ENCODE measurements around the gene YPEL2. TPM values are rescaled to one million over a fixed set of nuclear protein-coding genes. Genes with fewer than 3 reads are reported as not detected.

The YPEL2 gene
- polyA plus RNA-seq, 3 donors, result 21.5 to 63.1 (median 25.1) TPM

DNA sequence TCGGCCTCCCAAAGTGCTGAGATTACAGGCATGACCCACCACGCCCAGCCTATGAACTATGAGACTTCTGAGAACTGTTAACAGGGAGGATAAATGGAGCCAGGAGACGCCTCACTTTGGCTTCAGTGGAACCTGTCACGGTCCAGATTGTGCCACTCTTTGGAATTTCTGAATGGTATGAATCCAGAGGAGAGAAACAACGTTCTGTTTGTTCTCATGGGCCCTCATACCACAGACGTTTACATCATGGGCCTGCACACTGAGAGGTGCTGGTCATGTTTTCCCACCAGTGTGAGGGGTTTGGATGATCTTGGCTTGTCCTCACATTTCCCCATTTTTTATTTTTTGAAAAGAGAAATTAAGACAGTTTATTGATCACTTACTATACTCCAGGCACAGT is 90.3 kb downstream of the YPEL2 start:
- Histone ChIP-seq H3K4me3 (replicated peaks in 1 of 3; ENCODE audit: low read depth in 2 of 3, low read length in 3 of 3) (no peak overlapping the region), H3K27ac (ENCODE audit: low read depth in 1 of 2, low read length in 2 of 2) (no peak overlapping the region), H3K4me1 (ENCODE audit: control insufficient read depth in 1 of 2, insufficient read depth in 2 of 2, low read length in 2 of 2) (no peaks in the 10 kb centered on the region), H3K27me3 (ENCODE audit: control insufficient read depth in 2 of 2, insufficient read depth in 2 of 2, low read length in 2 of 2) (no peaks in the 10 kb centered on the region), H3K4me2 (replicated peaks; ENCODE audit: extremely low read depth, low read length, poor library complexity, severe bottlenecking) (no peak overlapping the region), H3K36me3 (replicated peaks in 1 of 2; ENCODE audit: control insufficient read depth in 1 of 2, insufficient read depth in 2 of 2, low read length in 2 of 2) (no peaks in the 10 kb centered on the region), H3K9me3 (replicated peaks in 1 of 2; ENCODE audit: control insufficient read depth in 1 of 2, insufficient read depth in 1 of 2, low read length in 2 of 2) (no peaks in the 10 kb centered on the region), H3K79me2 (ENCODE audit: insufficient read depth, low read length) (no peaks in the 10 kb centered on the region), H4K20me1 (ENCODE audit: insufficient read depth, low read length) (no peaks in the 10 kb centered on the region), H3K9ac (ENCODE audit: insufficient read depth, low read length, poor library complexity, severe bottlenecking) (no peak overlapping the region), H2AFZ (ENCODE audit: insufficient read depth, low read depth, low read length, poor library complexity, severe bottlenecking) (no peak overlapping the region)
- H3K4me3 Mint-ChIP-seq, result no peak overlapping the region
- TF ChIP-seq CTCF (IDR thresholded peaks at IDR 0.05), result no peak
- WGBS (ENCODE audit: insufficient coverage), result 95% methylated on average over 4 of the region's 6 CpGs
- H3K27me3 Mint-ChIP-seq (ENCODE audit: low read depth in 3 of 3), result peaks cover 0 to 6% (median 4%) of the 10 kb centered on the region in 3 donors
- peaks cover 7% of the 10 kb centered on the region for H3K4me1 Mint-ChIP-seq
- no peaks in the 10 kb centered on the region for H3K36me3 Mint-ChIP-seq
- H3K9me3 Mint-ChIP-seq, result peaks cover 0 to 3% (median 0%) of the 10 kb centered on the region in 7 donors
- DNase-seq, result no peak
- no peak overlapping the region for H3K27ac Mint-ChIP-seq
- intact Hi-C loops (cut with micrococcal nuclease), result no loop called here

- peaks cover 19% of the 10 kb centered on the region for H3K4me1 Mint-ChIP-seq
- Histone ChIP-seq H3K9me3 (replicated peaks in 1 of 2; ENCODE audit: control insufficient read depth in 1 of 2, insufficient read depth in 1 of 2, low read length in 2 of 2) (no peaks in the 10 kb centered on the region), H3K27me3 (ENCODE audit: control insufficient read depth in 2 of 2, insufficient read depth in 2 of 2, low read length in 2 of 2) (no peaks in the 10 kb centered on the region), H3K79me2 (ENCODE audit: insufficient read depth, low read length) (no peaks in the 10 kb centered on the region), H3K4me1 (ENCODE audit: control insufficient read depth in 1 of 2, insufficient read depth in 2 of 2, low read length in 2 of 2) (peaks cover 0 to 9% of the 10 kb centered on the region in 2 donors), H3K36me3 (replicated peaks in 1 of 2; ENCODE audit: control insufficient read depth in 1 of 2, insufficient read depth in 2 of 2, low read length in 2 of 2) (no peaks in the 10 kb centered on the region), H3K9ac (ENCODE audit: insufficient read depth, low read length, poor library complexity, severe bottlenecking) (peak overlapping the region; percentile 0), H3K27ac (ENCODE audit: low read depth in 1 of 2, low read length in 2 of 2) (no peak overlapping the region), H4K20me1 (ENCODE audit: insufficient read depth, low read length) (no peaks in the 10 kb centered on the region), H3K4me3 (replicated peaks in 1 of 3; ENCODE audit: low read depth in 2 of 3, low read length in 3 of 3) (no peak overlapping the region), H2AFZ (ENCODE audit: insufficient read depth, low read depth, low read length, poor library complexity, severe bottlenecking) (no peak overlapping the region), H3K4me2 (replicated peaks; ENCODE audit: extremely low read depth, low read length, poor library complexity, severe bottlenecking) (no peak overlapping the region)
- DNase-seq, result no peak
- peaks cover 0 to 3% (median 2%) of the 10 kb centered on the region in 3 donors for H3K27me3 Mint-ChIP-seq (ENCODE audit: low read depth in 3 of 3)
- intact Hi-C loops (cut with micrococcal nuclease), result no loop called here
- H3K4me3 Mint-ChIP-seq, result no peak overlapping the region
- no peak overlapping the region for H3K27ac Mint-ChIP-seq
- no peaks in the 10 kb centered on the region for H3K36me3 Mint-ChIP-seq
- TF ChIP-seq CTCF (IDR thresholded peaks at IDR 0.05), result no peak
- peaks cover 0 to 3% (median 0%) of the 10 kb centered on the region in 7 donors for H3K9me3 Mint-ChIP-seq
- whole genome bisulfite sequencing (ENCODE audit: insufficient coverage), result 78% methylated on average over 8 of the region's 9 CpGs
These were observed 91.8 kb downstream of the YPEL2 start for GRCh38 chr17:59423137-59423724.

Measured in CD14-positive monocyte (primary cell).